Lung (tissue), 12 donors: Measurements from ENCODE around the gene BEST2. TPM values are rescaled to one million over a fixed set of nuclear protein-coding genes. Genes with fewer than 3 reads are reported as not detected.
A peak's percentile ranks its signal among the peaks of the same experiment; 100 is the strongest.

Experiments used
- ATAC-seq: fragments of 200-7000 bp; cut with Tn5 transposase; one replicate; pipeline ENCODE4 v1.9.1; 2020; ENCODE audit warnings: moderate number of reproducible peaks; ENCODE audit not compliant: insufficient read depth, low FRiP score
- DNase-seq, 3 donors: peaks; one replicate each; pipeline ENCODE4 v3.0.0-alpha.2; 2013 to 2017
- H3K27ac ChIP-seq, 2 donors: one replicate each; pipeline ENCODE4 v1.5.1; 2013; ENCODE audit warnings: mild to moderate bottlenecking in 2 of 2, moderate library complexity in 2 of 2, control low read depth in 1 of 2, inconsistent platforms in 1 of 2, low read depth in 1 of 2, low read length in 1 of 2
- H3K27me3 ChIP-seq, 3 donors: one replicate each; pipeline ENCODE4 v1.5.1; 2013; ENCODE audit warnings: low read length in 2 of 3; ENCODE audit not compliant: control insufficient read depth in 3 of 3, insufficient read depth in 3 of 3
- H3K36me3 ChIP-seq, 4 donors: one replicate each; pipeline ENCODE4 v1.5.1; 2013; ENCODE audit warnings: low read length in 4 of 4, mild to moderate bottlenecking in 1 of 4, moderate library complexity in 1 of 4; ENCODE audit not compliant: control insufficient read depth in 4 of 4, insufficient read depth in 4 of 4
- H3K4me1 ChIP-seq, 5 donors: one replicate each; pipeline ENCODE4 v1.5.1; 2013; ENCODE audit warnings: low read length in 5 of 5, mild to moderate bottlenecking in 2 of 5, moderate library complexity in 1 of 5; ENCODE audit not compliant: control insufficient read depth in 5 of 5, insufficient read depth in 5 of 5
- H3K4me3 ChIP-seq: one replicate; pipeline ENCODE4 v1.5.1; 2013; ENCODE audit warnings: mild to moderate bottlenecking, control low read depth, moderate library complexity
- H3K9ac ChIP-seq, 2 donors: one replicate each; pipeline ENCODE4 v1.5.1; 2013; ENCODE audit warnings: low read length in 2 of 2, control low read depth in 1 of 2; ENCODE audit not compliant: insufficient read depth in 1 of 2
- H3K9me3 ChIP-seq, 4 donors: one replicate each; pipeline ENCODE4 v1.5.1; 2013; ENCODE audit warnings: low read length in 3 of 4, mild to moderate bottlenecking in 1 of 4, moderate library complexity in 1 of 4; ENCODE audit not compliant: control insufficient read depth in 4 of 4, insufficient read depth in 3 of 4
- CTCF ChIP-seq: IDR thresholded peaks from 2 replicates; pipeline ENCODE4 v1.5.1; 2012; ENCODE audit warnings: mild to moderate bottlenecking; ENCODE audit errors: control extremely low read depth, extremely low read depth
- WGBS, 2 donors: extraction: QIAGEN DNeasy Blood & Tissue Kit; methylation state at CpG; one replicate each; pipeline ENCODE4 v1.1.7; 2013; 5-methylcytosine and 5-hydroxymethylcytosine counted together
- polyA plus RNA-seq, 2 donors: library from polyadenylated mRNA; stranded (reverse); fragments of 200-250 nt; gene quantifications; one replicate each; pipeline ENCODE4 v1.2.1, GENCODE V29; 2013
- total RNA-seq, 2 donors: library from RNA; depleted of rRNA in 1 of 2; stranded (reverse); fragments of >200 nt in 1 of 2; gene quantifications; one replicate each; pipeline ENCODE4 v1.2.1, GENCODE V29; 2014 to 2021
- donor health status: control.
- donor health status: control.
- donor health status: Bipolar disorder and iron deficiency.
- donor health status: healthy.
- donor health status: DM: yes; HTN: yes; CAD: no.

The BEST2 gene
- total and polyA plus RNA-seq, 4 donors, result 0.02 TPM; not detected in 3

GRCh38 chr19:12733369-12734214 lies 18.0 kb upstream of the BEST2 start:
- no peak for TF ChIP-seq CTCF
- H3K4me3 ChIP-seq, result peak overlapping the region; percentile 90
- H3K36me3 ChIP-seq, result peaks cover 4 to 27% (median 20%) of the 10 kb centered on the region in 4 donors
- peak overlapping the region; percentile 59 to 94 for H3K9ac ChIP-seq
- H3K9me3 ChIP-seq, result no peaks in the 10 kb centered on the region
- DNase-seq (peak; percentile 43 to 56 (median 51)), ATAC-seq (no peak)
- H3K27ac ChIP-seq, result peak overlapping the region; percentile 97 to 99
- H3K27me3 ChIP-seq, result no peaks in the 10 kb centered on the region
- H3K4me1 ChIP-seq, result peaks cover 7 to 30% (median 13%) of the 10 kb centered on the region in 5 donors
- 1 to 2% methylated on average over 15 of the region's 15 CpGs for WGBS, 2 donors

- Histone ChIP-seq H3K4me3 (peak within 1 kb of the TSS; percentile 85), H3K36me3 (peaks cover 0 to 7% (median 5%) of the 10 kb centered on the region in 4 donors), H3K4me1 (peaks cover 7 to 28% (median 10%) of the 10 kb centered on the region in 5 donors), H3K27me3 (no peaks in the 10 kb centered on the region), H3K9me3 (no peaks in the 10 kb centered on the region), H3K27ac (peak within 1 kb of the TSS; percentile 77 to 78), H3K9ac (peak within 1 kb of the TSS; percentile 87 to 92)
- 1% methylated on average over 29 of the region's 29 CpGs for WGBS, 2 donors
- TF ChIP-seq CTCF, result no peak
- ATAC-seq (peak; percentile 87), DNase-seq (peak; percentile 97 to 100 (median 99))
Measured at GRCh38 chr19:12736995-12737834, 14.4 kb upstream of the BEST2 start, which contains the start of gene GET3. TSS of gene GET3 (plus strand) at chr19:12737497. CDS start at chr19:12737506, 9 bp downstream.

- Histone ChIP-seq H3K4me1 (peaks cover 5 to 21% (median 9%) of the 10 kb centered on the region in 5 donors), H3K9ac (peak overlapping the region; percentile 87 to 92), H3K27ac (no peak overlapping the region), H3K4me3 (peak overlapping the region; percentile 85), H3K36me3 (peaks cover 0 to 9% (median 3%) of the 10 kb centered on the region in 4 donors), H3K27me3 (no peaks in the 10 kb centered on the region), H3K9me3 (no peaks in the 10 kb centered on the region)
- WGBS, 2 donors, result 12 to 14% methylated on average over 13 of the region's 13 CpGs
- no peak for TF ChIP-seq CTCF
- DNase-seq, result no peak
- no peak for ATAC-seq
Measured at GRCh38 chr19:12737835-12738351, 13.7 kb upstream of the BEST2 start.
